Measurements from ENCODE around the gene CCDC93.

CCDC93 gene

GRCh38 chr2:117958186-117958585 lies 55.7 kb downstream of the CCDC93 start:
- 9% methylated on average over 5 of the region's 5 CpGs for WGBS

GRCh38 chr2:117957616-117958015 lies 56.3 kb downstream of the CCDC93 start:
- Histone ChIP-seq H3K9ac (ENCODE audit: low read length) (no peak overlapping the region), H3K27ac (ENCODE audit: low read length, poor library complexity, severe bottlenecking) (peak overlapping the region; percentile 43), H3K14ac (ENCODE audit: low read length in 2 of 2) (peak overlapping the region in 1 of 2 experiments; percentile 89), H3K36me3 (ENCODE audit: control insufficient read depth in 1 of 2, insufficient read depth in 2 of 2, low read depth in 1 of 2, low read length in 2 of 2) (peaks cover 10 to 98% of the 10 kb centered on the region in 2 experiments), H3K4ac (ENCODE audit: low read depth in 1 of 2, low read length in 2 of 2) (peak overlapping the region in 1 of 2 experiments; percentile 47), H3K18ac (ENCODE audit: low read depth in 1 of 2, low read length in 2 of 2) (peak overlapping the region in 1 of 2 experiments; percentile 74), H3K23ac (ENCODE audit: low read length in 2 of 2) (no peak overlapping the region), H3K4me3 (ENCODE audit: insufficient read depth in 1 of 2, low read depth in 1 of 2, low read length in 2 of 2) (no peak overlapping the region), H3K79me1 (replicated peaks; ENCODE audit: low read length, poor library complexity, severe bottlenecking) (peaks cover 3% of the 10 kb centered on the region), H2BK15ac (ENCODE audit: low read depth, poor library complexity, severe bottlenecking) (no peak overlapping the region), H3K9me3 (ENCODE audit: control insufficient read depth, low read length) (no peaks in the 10 kb centered on the region), H3K27me3 (ENCODE audit: control insufficient read depth in 1 of 2, insufficient read depth in 1 of 2, low read length in 2 of 2) (no peaks in the 10 kb centered on the region), H2BK12ac (ENCODE audit: low read length in 2 of 2) (peak overlapping the region in 1 of 2 experiments; percentile 81), H4K91ac (ENCODE audit: low read length) (no peak overlapping the region), H2BK5ac (ENCODE audit: low read depth, low read length, poor library complexity, severe bottlenecking) (no peak overlapping the region), H3K4me1 (ENCODE audit: control insufficient read depth, insufficient read depth, low read depth, low read length) (peaks cover 3% of the 10 kb centered on the region), H2BK120ac (ENCODE audit: low read depth, low read length) (no peak overlapping the region), H3K4me2 (ENCODE audit: low read length, poor library complexity, severe bottlenecking) (no peak overlapping the region), H2AFZ (ENCODE audit: low read depth, low read length) (no peak overlapping the region), H2AK5ac (ENCODE audit: low read length, severe bottlenecking) (no peak overlapping the region), H4K8ac (ENCODE audit: low read length) (no peak overlapping the region)
- WGBS = no CpG with 5 or more reads among the region's 1 CpG
- DNase-seq = no peak

More at GRCh38 chr2:117958186-117958585, 55.7 kb downstream of the CCDC93 start:
- Histone ChIP-seq H2AFZ (ENCODE audit: low read depth, low read length) (no peak overlapping the region), H2BK120ac (ENCODE audit: low read depth, low read length) (no peak overlapping the region), H2AK5ac (ENCODE audit: low read length, severe bottlenecking) (no peak overlapping the region), H3K9ac (ENCODE audit: low read length) (no peak overlapping the region), H3K4me1 (ENCODE audit: control insufficient read depth, insufficient read depth, low read depth, low read length) (peaks cover 3% of the 10 kb centered on the region), H3K9me3 (ENCODE audit: control insufficient read depth, low read length) (no peaks in the 10 kb centered on the region), H3K27ac (ENCODE audit: low read length, poor library complexity, severe bottlenecking) (peak overlapping the region; percentile 68), H3K18ac (ENCODE audit: low read depth in 1 of 2, low read length in 2 of 2) (no peak overlapping the region), H3K4me3 (ENCODE audit: insufficient read depth in 1 of 2, low read depth in 1 of 2, low read length in 2 of 2) (no peak overlapping the region), H4K8ac (ENCODE audit: low read length) (no peak overlapping the region), H4K91ac (ENCODE audit: low read length) (no peak overlapping the region), H3K4me2 (ENCODE audit: low read length, poor library complexity, severe bottlenecking) (no peak overlapping the region), H3K27me3 (ENCODE audit: control insufficient read depth in 1 of 2, insufficient read depth in 1 of 2, low read length in 2 of 2) (no peaks in the 10 kb centered on the region), H3K36me3 (ENCODE audit: control insufficient read depth in 1 of 2, insufficient read depth in 2 of 2, low read depth in 1 of 2, low read length in 2 of 2) (peaks cover 10 to 98% of the 10 kb centered on the region in 2 experiments), H3K23ac (ENCODE audit: low read length in 2 of 2) (no peak overlapping the region), H2BK15ac (ENCODE audit: low read depth, poor library complexity, severe bottlenecking) (no peak overlapping the region), H2BK12ac (ENCODE audit: low read length in 2 of 2) (peak overlapping the region in 1 of 2 experiments; percentile 7), H2BK5ac (ENCODE audit: low read depth, low read length, poor library complexity, severe bottlenecking) (no peak overlapping the region), H3K14ac (ENCODE audit: low read length in 2 of 2) (no peak overlapping the region), H3K4ac (ENCODE audit: low read depth in 1 of 2, low read length in 2 of 2) (no peak overlapping the region), H3K79me1 (replicated peaks; ENCODE audit: low read length, poor library complexity, severe bottlenecking) (peaks cover 3% of the 10 kb centered on the region)
- DNase-seq = peak; percentile 82

DNA sequence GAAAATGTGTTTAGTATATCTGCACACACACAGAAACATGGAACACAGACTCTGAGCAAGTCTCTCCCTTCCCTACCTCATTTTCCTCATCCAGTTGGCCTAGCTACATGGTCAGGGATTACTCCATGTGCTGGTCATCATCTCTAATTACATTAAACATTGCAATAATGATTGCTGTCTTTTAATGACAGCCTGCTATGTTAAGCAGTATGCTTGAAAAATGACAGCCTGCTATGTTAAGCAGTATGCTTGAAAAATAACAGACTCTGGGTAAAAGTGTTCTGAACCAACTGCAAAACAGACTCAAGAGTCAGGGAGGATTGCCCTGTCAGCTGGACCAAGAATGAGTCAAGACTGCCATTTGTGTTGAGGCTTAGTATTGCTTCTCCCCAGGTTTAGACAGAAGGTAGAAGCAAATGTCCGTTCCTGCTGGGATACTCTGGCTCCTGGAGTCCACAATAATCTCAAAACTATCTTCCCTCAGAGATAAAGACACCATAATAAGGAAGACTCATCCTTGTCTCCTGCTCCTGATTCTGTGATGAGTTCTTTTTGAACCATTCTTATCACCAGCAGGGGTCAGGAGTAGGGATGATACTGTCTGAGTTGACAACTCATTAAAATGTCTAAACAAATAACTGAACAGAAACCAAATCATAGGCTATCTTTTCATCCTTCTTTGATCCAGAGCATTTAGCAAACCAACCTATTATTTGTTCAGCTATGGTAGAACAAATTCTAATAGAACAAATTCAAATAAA lies 57.7 kb downstream of the CCDC93 start:
- Histone ChIP-seq H3K14ac (ENCODE audit: low read length in 2 of 2) (no peak overlapping the region), H2BK5ac (ENCODE audit: low read depth, low read length, poor library complexity, severe bottlenecking) (no peak overlapping the region), H3K9me3 (ENCODE audit: control insufficient read depth, low read length) (no peaks in the 10 kb centered on the region), H2BK15ac (ENCODE audit: low read depth, poor library complexity, severe bottlenecking) (no peak overlapping the region), H3K9ac (ENCODE audit: low read length) (no peak overlapping the region), H2BK120ac (ENCODE audit: low read depth, low read length) (no peak overlapping the region), H2BK12ac (ENCODE audit: low read length in 2 of 2) (no peak overlapping the region), H3K4me3 (ENCODE audit: insufficient read depth in 1 of 2, low read depth in 1 of 2, low read length in 2 of 2) (no peak overlapping the region), H2AFZ (ENCODE audit: low read depth, low read length) (no peak overlapping the region), H4K91ac (ENCODE audit: low read length) (no peak overlapping the region), H3K79me1 (replicated peaks; ENCODE audit: low read length, poor library complexity, severe bottlenecking) (peaks cover 4% of the 10 kb centered on the region), H3K23ac (ENCODE audit: low read length in 2 of 2) (no peak overlapping the region), H3K27me3 (ENCODE audit: control insufficient read depth in 1 of 2, insufficient read depth in 1 of 2, low read length in 2 of 2) (no peaks in the 10 kb centered on the region), H3K4me2 (ENCODE audit: low read length, poor library complexity, severe bottlenecking) (no peak overlapping the region), H3K18ac (ENCODE audit: low read depth in 1 of 2, low read length in 2 of 2) (no peak overlapping the region), H3K27ac (ENCODE audit: low read length, poor library complexity, severe bottlenecking) (no peak overlapping the region), H4K8ac (ENCODE audit: low read length) (no peak overlapping the region), H3K36me3 (ENCODE audit: control insufficient read depth in 1 of 2, insufficient read depth in 2 of 2, low read depth in 1 of 2, low read length in 2 of 2) (peaks cover 19 to 100% of the 10 kb centered on the region in 2 experiments), H3K4me1 (ENCODE audit: control insufficient read depth, insufficient read depth, low read depth, low read length) (peaks cover 3% of the 10 kb centered on the region), H3K4ac (ENCODE audit: low read depth in 1 of 2, low read length in 2 of 2) (no peak overlapping the region), H2AK5ac (ENCODE audit: low read length, severe bottlenecking) (no peak overlapping the region)
- WGBS = no CpG with 5 or more reads among the region's 1 CpG
- DNase-seq = peak; percentile 22

DNA sequence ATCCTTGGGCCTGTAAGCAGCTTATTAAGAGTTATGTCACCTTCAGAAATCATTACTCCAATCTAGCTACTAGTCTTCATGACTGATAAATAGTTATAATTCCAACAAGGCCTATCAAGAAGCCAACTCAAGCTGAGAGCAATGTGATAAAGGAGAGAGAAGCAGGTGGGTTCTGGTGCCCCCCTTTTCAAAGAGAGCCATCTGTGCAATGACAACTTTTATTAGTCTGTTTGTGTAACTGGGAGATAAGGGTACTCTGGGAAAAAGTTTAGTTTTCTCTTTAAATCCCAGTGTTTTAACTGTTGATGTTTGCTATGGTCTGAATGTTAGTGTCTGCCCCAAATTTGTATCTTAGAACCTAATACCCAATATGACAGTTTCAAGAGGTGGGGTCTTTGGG lies 60.6 kb downstream of the CCDC93 start:
- no peak overlapping the region for H3K4me2 ChIP-seq (ENCODE audit: low read length, poor library complexity, severe bottlenecking)

More for the DNA sequence above, 60.6 kb downstream of the CCDC93 start:
- H3K79me1 ChIP-seq (replicated peaks; ENCODE audit: low read length, poor library complexity, severe bottlenecking) = peaks cover 11% of the 10 kb centered on the region
- H2BK15ac ChIP-seq (ENCODE audit: low read depth, poor library complexity, severe bottlenecking) = no peak overlapping the region
- no peak overlapping the region for H4K8ac ChIP-seq (ENCODE audit: low read length)
- no peak overlapping the region for H3K9ac ChIP-seq (ENCODE audit: low read length)
- no peak overlapping the region for H2AK5ac ChIP-seq (ENCODE audit: low read length, severe bottlenecking)
- H2AFZ ChIP-seq (ENCODE audit: low read depth, low read length) = no peak overlapping the region
- H3K18ac ChIP-seq (ENCODE audit: low read depth in 1 of 2, low read length in 2 of 2) = no peak overlapping the region
- no peak overlapping the region for H3K23ac ChIP-seq (ENCODE audit: low read length in 2 of 2)
- no peak overlapping the region for H3K14ac ChIP-seq (ENCODE audit: low read length in 2 of 2)
- H4K91ac ChIP-seq (ENCODE audit: low read length) = no peak overlapping the region
- no peak overlapping the region for H3K4ac ChIP-seq (ENCODE audit: low read depth in 1 of 2, low read length in 2 of 2)
- no peaks in the 10 kb centered on the region for H3K27me3 ChIP-seq (ENCODE audit: control insufficient read depth in 1 of 2, insufficient read depth in 1 of 2, low read length in 2 of 2)
- H3K4me1 ChIP-seq (ENCODE audit: control insufficient read depth, insufficient read depth, low read depth, low read length) = no peaks in the 10 kb centered on the region
- no peak overlapping the region for H2BK12ac ChIP-seq (ENCODE audit: low read length in 2 of 2)
- H3K27ac ChIP-seq (ENCODE audit: low read length, poor library complexity, severe bottlenecking) = no peak overlapping the region
- no peak for DNase-seq
- H2BK120ac ChIP-seq (ENCODE audit: low read depth, low read length) = no peak overlapping the region
- peaks cover 22 to 100% of the 10 kb centered on the region in 2 experiments for H3K36me3 ChIP-seq (ENCODE audit: control insufficient read depth in 1 of 2, insufficient read depth in 2 of 2, low read depth in 1 of 2, low read length in 2 of 2)
- no peaks in the 10 kb centered on the region for H3K9me3 ChIP-seq (ENCODE audit: control insufficient read depth, low read length)
- no peak overlapping the region for H2BK5ac ChIP-seq (ENCODE audit: low read depth, low read length, poor library complexity, severe bottlenecking)
- no peak overlapping the region for H3K4me3 ChIP-seq (ENCODE audit: insufficient read depth in 1 of 2, low read depth in 1 of 2, low read length in 2 of 2)

Data from mesenchymal stem cell (in vitro differentiated cells and primary cell).